Mononuclear cell (primary cell): ENCODE results near the gene CTNND2. TPM values are rescaled to one million over a fixed set of nuclear protein-coding genes. Genes with fewer than 3 reads are reported as not detected.

Experiments
- H3K27me3 ChIP-seq: 2 replicates; pipeline ENCODE4 v1.6.0; 2011; ENCODE audit warnings: low read length, control low read depth; ENCODE audit not compliant: insufficient read depth
- H3K4me1 ChIP-seq: 2 replicates; pipeline ENCODE4 v1.5.1; 2011; ENCODE audit warnings: mild to moderate bottlenecking, low read length, control low read depth; ENCODE audit not compliant: insufficient read depth
- H3K4me3 ChIP-seq: 2 replicates; pipeline ENCODE4 v1.5.1; 2011; ENCODE audit warnings: mild to moderate bottlenecking, low read length, moderate library complexity
- H3K9me3 ChIP-seq: 2 replicates; pipeline ENCODE4 v1.5.1; 2011; ENCODE audit warnings: low read depth, mild to moderate bottlenecking, control low read depth, low read length
- total RNA-seq: library from RNA; depleted of rRNA; stranded (reverse); fragments of >200 nt; gene quantifications from one replicate; pipeline ENCODE4 v1.2.3, GENCODE V29; 2012

The CTNND2 gene
- total RNA-seq, 1 donor, result not detected

GRCh38 chr5:11150976-11151375 lies 753.3 kb downstream of the CTNND2 start:
- H3K9me3 ChIP-seq, result no peaks in the 10 kb centered on the region
- no peaks in the 10 kb centered on the region for H3K27me3 ChIP-seq
- no peak overlapping the region for H3K4me3 ChIP-seq
- no peaks in the 10 kb centered on the region for H3K4me1 ChIP-seq

- H3K9me3 ChIP-seq, result no peaks in the 10 kb centered on the region
- H3K27me3 ChIP-seq, result no peaks in the 10 kb centered on the region
- H3K4me1 ChIP-seq, result no peaks in the 10 kb centered on the region
- H3K4me3 ChIP-seq, result no peak overlapping the region
Observed at GRCh38 chr5:11148810-11149539, 755.3 kb downstream of the CTNND2 start.

- Histone ChIP-seq H3K4me1 (no peaks in the 10 kb centered on the region), H3K9me3 (no peaks in the 10 kb centered on the region), H3K4me3 (no peak overlapping the region), H3K27me3 (no peaks in the 10 kb centered on the region)
Observed at GRCh38 chr5:11146171-11146570, 758.1 kb downstream of the CTNND2 start.

- H3K4me3 ChIP-seq, result no peak overlapping the region
- H3K27me3 ChIP-seq, result no peaks in the 10 kb centered on the region
- H3K4me1 ChIP-seq, result no peaks in the 10 kb centered on the region
- no peaks in the 10 kb centered on the region for H3K9me3 ChIP-seq
Observed at GRCh38 chr5:11143456-11144267, 760.6 kb downstream of the CTNND2 start.

- peaks cover 6% of the 10 kb centered on the region for H3K9me3 ChIP-seq
Observed at GRCh38 chr5:11139217-11139865, 764.9 kb downstream of the CTNND2 start.

GRCh38 chr5:11130131-11130530 lies 774.1 kb downstream of the CTNND2 start:
- Histone ChIP-seq H3K9me3 (no peaks in the 10 kb centered on the region), H3K4me1 (no peaks in the 10 kb centered on the region), H3K4me3 (no peak overlapping the region), H3K27me3 (no peaks in the 10 kb centered on the region)

More at GRCh38 chr5:11139217-11139865, 764.9 kb downstream of the CTNND2 start:
- Histone ChIP-seq H3K27me3 (no peaks in the 10 kb centered on the region), H3K4me1 (no peaks in the 10 kb centered on the region), H3K4me3 (no peak overlapping the region)

- Histone ChIP-seq H3K4me3 (no peak overlapping the region), H3K9me3 (no peaks in the 10 kb centered on the region), H3K27me3 (no peaks in the 10 kb centered on the region), H3K4me1 (no peaks in the 10 kb centered on the region)
Observed at GRCh38 chr5:11128021-11128420, 776.2 kb downstream of the CTNND2 start.

GRCh38 chr5:11126844-11127243 lies 777.4 kb downstream of the CTNND2 start:
- H3K4me3 ChIP-seq, result no peak overlapping the region
- no peaks in the 10 kb centered on the region for H3K9me3 ChIP-seq
- H3K4me1 ChIP-seq, result no peaks in the 10 kb centered on the region
- H3K27me3 ChIP-seq, result no peaks in the 10 kb centered on the region

GRCh38 chr5:11121885-11122284 lies 782.4 kb downstream of the CTNND2 start:
- no peaks in the 10 kb centered on the region for H3K4me1 ChIP-seq

GRCh38 chr5:11110128-11110527 lies 794.1 kb downstream of the CTNND2 start:
- no peaks in the 10 kb centered on the region for H3K27me3 ChIP-seq
- no peaks in the 10 kb centered on the region for H3K9me3 ChIP-seq
- no peak overlapping the region for H3K4me3 ChIP-seq
- H3K4me1 ChIP-seq, result no peaks in the 10 kb centered on the region

More at GRCh38 chr5:11121885-11122284, 782.4 kb downstream of the CTNND2 start:
- Histone ChIP-seq H3K9me3 (no peaks in the 10 kb centered on the region), H3K27me3 (no peaks in the 10 kb centered on the region), H3K4me3 (no peak overlapping the region)

GRCh38 chr5:11105696-11106095 lies 798.5 kb downstream of the CTNND2 start:
- no peaks in the 10 kb centered on the region for H3K9me3 ChIP-seq
- H3K4me3 ChIP-seq, result no peak overlapping the region
- H3K27me3 ChIP-seq, result no peaks in the 10 kb centered on the region
- no peaks in the 10 kb centered on the region for H3K4me1 ChIP-seq

- Histone ChIP-seq H3K9me3 (no peaks in the 10 kb centered on the region), H3K4me3 (no peak overlapping the region), H3K27me3 (no peaks in the 10 kb centered on the region), H3K4me1 (no peaks in the 10 kb centered on the region)
Observed at GRCh38 chr5:11104651-11105112, 799.6 kb downstream of the CTNND2 start.

GRCh38 chr5:11104210-11104609 lies 800.0 kb downstream of the CTNND2 start:
- Histone ChIP-seq H3K9me3 (no peaks in the 10 kb centered on the region), H3K27me3 (no peaks in the 10 kb centered on the region), H3K4me3 (no peak overlapping the region), H3K4me1 (no peaks in the 10 kb centered on the region)

- Histone ChIP-seq H3K4me3 (no peak overlapping the region), H3K4me1 (no peaks in the 10 kb centered on the region), H3K27me3 (no peaks in the 10 kb centered on the region), H3K9me3 (no peaks in the 10 kb centered on the region)
Observed at GRCh38 chr5:11084111-11084510, 820.1 kb downstream of the CTNND2 start.

GRCh38 chr5:11082404-11082945 lies 821.8 kb downstream of the CTNND2 start:
- Histone ChIP-seq H3K27me3 (no peaks in the 10 kb centered on the region), H3K4me1 (no peaks in the 10 kb centered on the region), H3K4me3 (no peak overlapping the region), H3K9me3 (no peaks in the 10 kb centered on the region)
